LoVo (cell line): Measurements from ENCODE around the gene MTCH1.
"Not testable (repeated sequence)": the region's sequence is repeated elsewhere in the genome, so short reads cannot be mapped to it uniquely, and the experiment has no call there.

Source experiments
- DNase-seq: peaks from one replicate; pipeline ENCODE4 v3.0.0-alpha.2; 2016; ENCODE audit warnings: low spot score

Gene MTCH1

DNA sequence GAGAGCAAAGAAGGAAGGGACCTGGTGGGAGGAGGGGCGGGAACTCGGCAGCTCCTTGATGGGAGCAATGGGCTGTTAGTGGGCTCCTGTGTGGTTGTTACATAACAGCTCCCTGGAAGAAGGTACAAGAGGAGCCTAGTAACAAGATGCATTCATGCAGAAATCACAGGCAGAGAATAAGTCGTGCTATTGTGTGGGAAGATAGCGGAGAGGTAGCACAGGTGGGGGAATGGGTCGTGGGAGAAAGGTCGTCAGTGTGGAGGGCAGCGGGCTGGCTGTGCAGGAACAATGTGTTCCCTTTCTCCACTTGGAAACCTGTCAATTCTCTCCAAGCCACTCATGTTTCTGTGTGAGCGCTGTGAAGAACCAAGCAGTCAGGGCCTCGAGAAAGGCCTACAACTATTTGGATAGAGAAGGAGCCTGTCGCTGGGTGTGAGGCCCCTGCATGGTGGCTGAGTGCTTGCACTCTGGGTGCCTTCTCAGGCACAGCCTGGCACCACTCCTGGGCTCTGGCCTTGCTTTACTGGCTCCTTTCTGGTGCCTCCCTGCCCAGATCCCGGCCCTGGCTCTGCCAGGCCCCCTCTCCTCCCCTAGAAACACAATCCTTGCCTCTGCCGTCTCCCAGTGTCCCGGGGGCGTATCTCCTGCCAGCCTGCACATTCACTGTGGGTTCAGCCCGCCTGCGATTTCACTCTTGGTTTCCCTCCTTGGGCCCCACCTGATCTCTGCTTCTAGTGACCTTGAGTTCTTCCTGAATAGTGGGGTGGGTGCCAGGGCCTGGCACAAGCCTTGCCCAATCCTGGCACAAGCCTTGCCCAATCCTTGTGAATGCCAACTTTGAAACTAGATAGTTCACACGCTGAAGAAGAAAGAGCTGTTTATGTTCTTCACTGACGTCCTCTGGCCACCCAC, 12.1 kb upstream of the MTCH1 start:
- no peak for DNase-seq

DNA sequence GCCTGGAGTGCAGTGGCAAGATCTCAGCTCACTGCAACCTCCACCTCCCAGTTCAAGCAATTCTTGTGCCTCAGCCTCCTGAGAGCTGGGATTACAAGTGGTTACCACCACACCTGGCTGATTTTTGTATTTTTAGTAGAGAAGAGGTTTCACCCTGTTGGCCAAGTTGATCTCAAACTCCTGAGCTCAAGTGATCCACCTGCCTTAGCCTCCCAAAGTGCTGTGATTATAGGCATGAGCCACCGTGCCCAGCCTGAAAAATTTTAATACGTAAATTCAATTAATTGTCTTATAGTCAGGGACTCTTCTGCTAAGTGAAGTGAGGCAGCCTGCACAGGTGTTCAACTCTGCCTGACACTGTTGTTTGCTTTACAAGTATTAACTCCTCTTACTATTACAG, 4.4 kb upstream of the MTCH1 start:
- DNase-seq, result not testable (repeated sequence)

DNA sequence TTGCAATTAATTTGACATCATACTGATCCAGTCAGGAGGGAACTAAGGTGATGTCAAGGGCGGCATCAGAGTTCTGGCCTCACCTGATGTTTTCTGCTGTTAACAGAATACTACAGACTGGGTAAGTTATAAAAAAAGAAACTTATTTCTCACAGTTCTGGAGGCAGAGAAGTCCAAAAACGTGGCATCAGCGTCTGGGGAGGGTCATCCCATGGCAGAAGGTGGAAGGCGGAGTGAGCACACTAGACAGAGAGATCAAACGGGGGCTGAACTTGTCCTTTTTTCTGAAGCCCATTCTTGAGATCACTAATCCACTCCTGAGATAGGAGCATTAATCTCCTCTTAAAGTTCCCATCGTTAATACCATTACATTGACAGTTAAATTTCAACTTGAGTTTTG, 3.3 kb upstream of the MTCH1 start:
- DNase-seq, result no peak

DNA sequence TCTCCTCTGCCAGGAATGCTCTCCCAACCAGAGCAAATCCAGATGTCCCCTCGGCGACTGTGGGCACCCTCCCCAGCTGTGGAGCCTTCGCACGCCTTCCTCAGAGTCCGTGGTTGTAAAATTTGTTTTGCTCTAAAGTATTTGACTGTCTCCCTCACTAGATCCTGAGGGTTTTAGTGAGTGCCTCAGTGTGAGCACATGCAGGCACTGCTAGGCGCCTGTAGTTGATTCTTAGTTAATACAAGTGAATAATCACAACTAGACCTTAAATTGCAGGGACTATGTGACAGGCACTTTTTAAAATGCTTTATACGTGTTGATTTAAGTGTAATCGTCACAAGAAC, 680 bp upstream of the MTCH1 start:
- DNase-seq, result no peak

DNA sequence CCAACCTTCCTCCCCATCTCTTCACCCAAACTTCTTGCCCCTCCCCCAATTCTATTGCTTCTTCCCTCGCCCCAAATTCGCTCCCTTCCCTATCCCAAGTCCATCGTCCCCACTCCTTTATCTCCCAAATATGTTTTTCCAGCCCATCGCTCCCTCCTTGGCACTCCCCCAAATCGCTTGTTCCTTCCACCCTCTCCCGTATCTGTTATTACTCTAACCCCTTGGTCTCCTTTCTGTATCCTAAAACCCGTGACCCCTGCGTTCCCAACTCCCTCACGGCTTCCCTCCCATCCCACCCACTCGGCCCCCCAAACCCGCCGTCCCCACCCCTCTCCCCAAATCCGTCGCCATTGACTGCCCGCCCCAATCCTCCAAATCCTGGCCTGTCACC, 584 bp downstream of the MTCH1 start:
- no peak for DNase-seq

DNA sequence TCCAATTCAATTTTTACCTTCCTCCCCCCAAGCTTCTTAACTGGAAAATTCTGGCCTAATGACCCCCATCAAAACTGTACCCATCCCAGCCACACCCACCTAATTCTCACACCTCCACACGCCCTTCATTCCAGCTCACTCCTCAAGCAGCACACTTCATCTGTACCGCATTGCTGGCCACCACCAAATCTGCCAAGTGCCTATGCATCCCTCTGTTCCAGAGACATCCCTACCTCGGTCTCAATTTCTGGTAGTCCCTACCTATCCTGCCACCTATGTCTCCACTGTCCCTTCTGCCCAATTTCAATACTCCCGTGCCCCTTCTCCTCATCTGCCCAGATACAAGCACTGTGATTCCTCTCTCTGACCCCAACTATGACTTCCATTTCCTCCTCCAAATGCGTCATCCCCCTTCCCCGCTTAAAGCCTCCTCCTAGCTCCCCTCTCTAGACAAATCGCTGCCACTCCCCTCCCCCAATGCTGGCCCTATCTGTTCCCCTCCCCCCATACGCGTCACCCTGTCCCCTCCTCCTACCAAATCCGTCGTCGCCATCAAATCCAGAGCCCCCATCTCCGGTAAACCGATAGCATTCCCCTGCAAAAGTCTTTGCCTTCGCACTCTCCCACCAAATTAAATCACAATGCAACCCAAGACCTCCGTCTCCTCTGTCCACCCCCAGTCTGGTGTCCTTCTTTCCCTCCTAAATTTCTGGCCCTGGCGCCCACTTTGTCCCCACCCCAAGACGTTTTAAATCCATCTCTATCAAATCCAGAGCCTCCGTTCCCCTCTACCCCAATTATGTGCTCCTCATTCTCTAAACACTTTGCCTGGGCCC, 1.2 kb downstream of the MTCH1 start:
- no peak for DNase-seq

DNA sequence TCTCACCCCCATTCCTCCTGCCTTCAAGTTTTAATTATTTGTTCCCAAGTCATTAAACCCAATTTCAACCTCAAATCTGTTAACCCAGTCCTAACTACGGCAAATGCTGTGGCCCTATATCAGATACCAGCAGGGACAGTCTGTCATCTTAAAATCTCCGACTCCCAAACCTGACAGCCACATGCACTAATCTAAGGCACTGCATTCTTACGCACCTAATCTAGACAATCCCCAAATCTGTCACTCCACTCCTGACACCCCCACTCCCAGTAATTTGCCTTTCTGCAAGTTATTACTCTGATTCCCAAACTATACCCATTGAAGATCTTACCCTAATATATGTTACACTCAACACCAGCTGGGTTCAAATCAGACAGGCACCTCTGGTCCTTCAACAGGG, 2.5 kb downstream of the MTCH1 start:
- DNase-seq, result no peak

DNA sequence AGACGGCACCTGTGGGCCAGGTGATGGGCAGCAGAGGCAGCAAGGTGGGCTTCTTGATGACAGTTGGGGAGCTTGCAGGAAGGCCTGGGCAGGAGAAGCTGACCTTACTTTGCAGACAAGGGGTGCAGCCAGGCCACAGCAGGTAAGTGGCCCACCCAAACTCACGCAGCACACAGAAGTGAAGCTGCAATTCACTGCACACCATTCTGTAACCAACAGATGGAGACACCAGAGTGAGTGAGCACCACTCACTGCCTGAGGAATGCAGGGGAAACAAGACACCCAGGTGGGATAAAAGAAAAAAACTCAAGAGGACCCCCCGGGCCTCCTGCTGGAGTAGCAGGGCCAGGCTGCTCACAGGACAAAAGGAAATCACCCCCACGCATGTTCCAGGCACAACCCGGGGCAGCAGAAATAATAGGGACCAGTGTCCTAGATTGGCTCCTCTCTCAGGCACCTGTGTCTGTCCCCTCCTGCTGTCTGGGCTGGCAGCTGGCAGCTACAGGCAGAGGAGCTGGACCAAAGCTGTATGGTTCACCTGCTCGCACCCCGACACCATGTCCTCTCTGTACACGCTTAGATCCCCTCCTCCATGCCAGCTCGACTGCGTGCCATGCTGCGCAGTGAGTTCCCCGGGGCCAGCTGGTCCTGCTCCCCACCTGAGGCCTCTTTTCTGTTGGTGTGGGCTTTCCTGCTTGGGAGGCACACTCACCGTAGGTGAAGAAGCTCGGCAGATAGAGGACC, 4.9 kb downstream of the MTCH1 start:
- DNase-seq, result no peak

DNA sequence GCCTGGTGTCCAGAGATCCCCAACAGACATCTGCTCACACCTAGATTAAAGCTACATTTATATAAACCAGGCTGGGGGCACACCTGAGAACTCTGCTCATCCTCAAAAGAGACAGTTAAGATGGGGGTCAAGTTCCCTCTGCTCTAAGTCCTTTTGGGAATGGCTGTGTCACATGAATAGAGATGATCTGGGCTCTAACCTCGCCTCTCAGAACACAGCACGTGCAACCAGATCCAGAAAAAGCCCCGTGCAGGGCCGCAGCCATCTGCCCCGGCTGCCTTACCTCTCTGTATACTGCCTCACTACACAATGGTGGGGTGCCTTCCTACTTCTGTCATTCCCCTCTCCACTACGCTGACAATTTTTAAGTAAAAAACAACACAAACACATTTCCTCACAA, 5.9 kb downstream of the MTCH1 start:
- DNase-seq, result no peak

DNA sequence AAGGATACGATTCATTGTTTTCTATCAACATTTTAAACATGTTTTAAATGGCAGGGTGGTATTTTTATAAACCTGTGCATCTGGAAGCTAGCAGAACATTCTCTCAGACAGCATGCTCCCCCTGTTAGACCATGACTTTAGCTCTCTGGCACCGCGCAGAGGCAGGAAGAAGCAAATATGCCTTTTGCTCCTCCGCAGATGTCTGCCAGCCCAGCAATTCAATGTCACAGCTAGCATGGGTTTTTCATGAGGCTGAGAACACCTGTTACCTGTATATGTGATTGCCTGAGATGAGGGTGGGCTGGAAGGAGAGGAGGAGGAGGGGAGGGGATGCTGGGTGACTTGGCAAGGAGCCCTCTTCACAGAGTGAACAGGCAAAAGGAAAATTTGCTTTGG, 6.7 kb downstream of the MTCH1 start:
- no peak for DNase-seq

DNA sequence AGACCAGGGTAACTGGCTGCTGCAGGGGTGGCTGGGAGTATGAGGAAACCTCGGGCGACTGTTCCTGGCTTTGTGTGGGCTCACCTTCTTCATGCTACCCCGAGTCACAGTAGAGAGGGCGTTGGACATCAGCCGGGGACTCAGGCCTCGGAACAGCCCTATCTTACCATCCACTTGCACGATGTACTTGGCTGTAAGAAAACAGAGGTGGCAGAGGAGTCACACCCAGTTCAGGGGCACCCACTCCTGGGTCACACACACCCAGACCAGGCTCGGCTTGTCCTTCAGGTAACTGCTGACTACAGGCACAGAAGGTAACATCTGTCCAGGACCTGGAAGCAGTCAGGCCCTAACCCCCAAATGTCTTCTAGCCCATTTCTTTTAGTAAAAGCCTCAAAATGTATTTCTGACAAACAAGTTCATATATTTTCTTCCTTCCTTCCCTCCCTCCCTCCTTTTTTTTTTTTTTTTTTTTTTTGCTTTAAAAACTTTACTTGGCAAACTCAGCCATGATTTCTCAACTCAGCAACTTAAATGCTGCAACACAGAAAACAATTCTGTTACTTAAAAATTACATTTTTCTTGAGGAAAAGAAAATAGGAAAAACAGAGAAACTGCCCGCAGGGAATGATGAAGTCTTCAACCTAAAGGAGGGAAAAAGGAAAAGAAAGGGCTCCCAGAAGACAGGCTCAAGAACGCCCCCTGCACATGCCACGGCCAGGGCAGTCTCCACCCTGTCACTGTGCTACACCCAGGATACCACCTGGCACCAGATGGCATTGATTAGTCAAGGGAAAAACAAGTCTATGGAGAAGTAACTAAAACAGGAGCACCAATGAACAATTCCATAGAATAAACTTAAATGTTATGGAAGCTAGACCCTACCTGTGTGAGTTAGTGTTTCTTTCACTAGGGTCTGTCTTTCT, 7.3 kb downstream of the MTCH1 start:
- no peak for DNase-seq

DNA sequence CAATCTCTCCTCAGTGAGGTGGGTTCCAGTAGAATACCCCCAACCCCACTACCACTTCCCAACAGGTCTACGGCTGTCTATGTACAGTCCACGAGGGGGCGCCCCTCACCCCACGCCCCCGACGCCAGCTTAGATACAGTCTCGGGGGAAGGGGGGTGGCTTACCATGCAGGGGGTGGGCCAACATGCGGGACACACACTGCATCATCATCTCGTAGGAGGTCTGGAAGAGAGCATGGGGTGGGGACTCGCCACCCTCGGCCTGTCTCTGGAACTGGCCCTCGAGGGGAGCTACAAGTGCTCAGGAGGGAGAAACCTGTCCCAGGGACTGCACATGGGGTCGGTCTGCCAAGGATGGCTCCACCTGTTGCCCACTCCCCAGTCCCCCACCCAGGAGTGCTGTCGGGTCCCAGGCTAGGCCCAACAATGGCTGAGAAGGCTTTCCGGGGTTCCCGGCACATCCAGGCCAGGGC, 8.5 kb downstream of the MTCH1 start:
- no peak for DNase-seq

DNA sequence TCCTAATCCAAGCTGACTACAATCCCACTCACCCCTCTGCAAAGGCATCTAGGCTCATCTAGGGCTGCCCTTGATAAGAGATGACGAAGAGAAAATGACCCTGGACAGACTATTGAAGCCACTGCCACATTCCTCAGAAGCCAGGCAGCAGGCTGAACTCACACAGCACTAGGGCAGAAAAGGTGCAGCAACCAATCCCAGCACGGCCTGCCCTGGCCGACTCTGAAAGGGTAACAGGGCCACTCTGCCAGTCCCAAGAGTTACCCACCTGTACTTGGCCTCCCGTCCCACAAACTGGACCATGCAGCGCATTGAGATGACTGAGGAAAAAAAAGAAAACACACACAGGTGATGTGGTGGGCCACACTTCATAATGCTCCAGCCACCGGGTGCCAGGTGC, 9.1 kb downstream of the MTCH1 start:
- no peak for DNase-seq

DNA sequence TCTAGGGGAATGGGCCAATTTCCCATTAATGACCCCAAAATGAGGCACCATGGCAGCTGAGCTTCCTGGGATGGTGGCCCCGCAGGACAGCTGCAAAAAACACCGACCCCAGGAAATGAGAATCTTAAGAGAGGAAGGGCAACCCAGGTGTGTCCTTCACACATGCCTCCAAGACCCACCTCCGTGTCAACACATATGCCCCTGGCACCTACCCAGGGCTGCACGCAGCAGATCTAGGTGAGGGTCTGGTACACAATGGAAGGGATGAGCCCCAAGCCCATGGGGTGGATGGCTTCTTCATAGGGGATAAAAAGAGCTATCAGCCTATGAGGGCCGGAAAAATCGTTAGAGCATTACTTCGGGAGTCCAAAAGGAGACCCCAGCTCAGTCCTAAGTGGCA, 9.5 kb downstream of the MTCH1 start:
- DNase-seq, result no peak

DNA sequence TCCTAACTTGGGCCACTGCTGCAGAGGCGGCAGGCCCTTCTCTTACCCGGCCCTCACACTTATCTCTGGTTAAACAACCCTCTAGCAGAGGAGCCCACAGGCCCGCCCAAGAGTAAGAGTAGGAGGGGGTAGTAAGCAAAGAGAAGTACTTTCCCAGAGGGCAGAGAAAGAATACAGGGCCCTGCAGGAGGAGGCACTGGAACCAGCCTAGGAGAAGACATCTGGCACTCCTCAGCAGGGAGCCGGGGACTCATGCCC, 10.1 kb downstream of the MTCH1 start:
- no peak for DNase-seq

DNA sequence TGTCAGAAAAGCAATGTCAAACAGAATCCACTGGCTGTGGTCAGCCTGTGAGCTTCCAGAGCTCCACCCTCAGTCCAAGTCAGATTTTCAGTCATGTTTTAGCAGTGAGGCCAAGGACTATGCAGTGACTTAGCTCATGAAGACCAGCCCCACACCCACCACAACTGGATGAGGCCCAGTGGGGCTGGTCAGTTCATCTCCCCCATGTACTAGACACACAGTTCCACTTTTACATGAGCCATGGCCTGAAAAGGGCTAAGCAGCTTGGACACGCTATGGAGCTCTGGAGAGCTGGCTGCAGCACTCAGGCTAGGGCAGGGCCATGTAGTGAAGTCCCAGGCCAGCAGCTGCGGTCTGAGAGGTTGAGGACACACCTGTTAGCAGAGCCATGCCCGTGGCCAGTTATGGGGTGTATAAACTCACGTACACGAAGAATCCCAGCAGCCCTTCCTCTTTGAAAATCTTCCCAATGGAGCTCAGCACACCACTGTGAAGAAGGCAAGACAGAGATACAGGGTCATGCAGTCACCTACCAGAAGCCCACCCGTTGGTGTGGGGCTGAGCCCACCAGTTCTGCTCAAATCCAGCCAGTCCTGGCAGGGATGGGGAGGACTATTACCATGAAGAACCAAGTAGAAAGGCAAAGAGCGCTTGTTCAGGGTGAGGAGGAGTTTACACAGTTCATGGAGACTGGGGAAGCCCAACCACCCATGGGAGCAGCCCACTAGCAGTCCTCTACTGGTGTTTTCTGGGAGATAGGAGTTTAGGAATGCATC, 10.6 kb downstream of the MTCH1 start:
- no peak for DNase-seq

DNA sequence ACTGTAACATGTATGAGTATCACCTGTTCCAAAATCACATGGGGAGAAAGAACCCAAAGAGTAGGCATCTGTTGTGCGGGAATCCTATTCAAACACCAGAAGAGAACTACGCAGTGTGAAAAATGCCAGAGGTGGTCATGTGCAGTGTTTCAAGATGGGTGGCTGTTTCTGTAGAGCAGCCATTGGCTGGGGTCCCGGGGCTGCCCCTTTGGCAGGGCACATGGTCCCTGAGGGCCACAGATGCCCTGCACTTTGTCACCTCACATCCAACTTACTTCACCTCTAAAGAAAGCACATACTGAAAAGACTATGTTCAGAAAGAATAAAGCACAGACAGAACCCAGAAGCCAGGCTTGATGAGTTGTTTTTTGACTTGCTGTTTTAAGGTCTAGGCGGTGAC, 12.3 kb downstream of the MTCH1 start:
- DNase-seq, result no peak

DNA sequence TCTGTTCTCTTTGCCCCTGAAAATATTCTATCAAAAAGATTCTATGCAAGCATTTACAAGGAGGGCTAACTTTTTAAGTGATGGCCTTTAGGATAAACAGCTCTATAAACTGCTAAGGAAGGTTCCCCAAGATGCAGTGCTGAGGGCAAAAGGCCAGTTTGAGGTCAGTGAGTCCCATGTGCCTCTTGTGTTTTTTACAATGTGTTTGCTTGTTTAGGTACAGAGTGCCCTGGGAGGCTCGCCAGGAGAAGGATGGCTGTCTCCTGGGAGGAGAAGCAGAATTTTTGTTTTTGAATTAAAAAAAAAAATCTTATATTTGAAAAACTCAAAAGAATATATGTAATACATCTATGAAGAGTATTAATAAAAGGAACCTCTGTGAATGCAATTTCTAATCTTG, 12.8 kb downstream of the MTCH1 start:
- no peak for DNase-seq

DNA sequence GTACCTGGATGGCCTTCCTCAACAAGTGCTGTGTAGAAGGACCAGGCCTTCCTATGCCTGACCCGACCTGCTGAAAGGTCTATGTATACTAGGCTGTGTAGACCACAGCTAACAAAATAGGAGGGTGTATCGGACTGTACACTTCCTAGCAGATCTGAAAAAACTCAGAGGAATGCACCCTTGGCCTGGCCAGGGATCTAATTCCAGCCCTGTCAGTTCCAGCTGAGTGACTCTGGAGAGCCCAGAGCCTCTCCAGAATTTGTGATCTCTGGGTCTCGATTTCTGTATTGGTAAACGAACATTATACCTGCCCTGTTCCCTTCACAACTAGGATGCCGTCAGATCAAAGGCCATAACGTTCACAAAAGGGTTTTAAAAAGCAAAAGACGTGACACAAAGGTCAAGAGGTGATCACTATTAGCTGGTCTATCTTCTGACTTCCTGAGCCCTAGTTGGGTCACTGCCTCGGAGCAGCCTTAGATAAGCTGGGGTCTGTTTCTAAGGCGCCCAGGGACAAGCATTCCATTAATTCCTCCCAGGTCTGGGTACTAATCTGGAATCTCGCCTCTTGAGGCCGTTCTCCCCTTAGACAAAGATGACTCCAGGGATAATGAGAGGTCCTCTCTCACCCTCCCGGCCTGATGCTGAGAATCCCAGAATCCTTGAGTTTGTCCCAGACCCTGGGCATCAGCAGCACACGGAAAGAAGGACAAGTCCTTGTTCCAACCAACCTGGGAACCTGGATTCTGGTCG, 13.9 kb downstream of the MTCH1 start:
- no peak for DNase-seq
